ENCODE results near the gene YY1. TPM values are rescaled to one million over a fixed set of nuclear protein-coding genes. Genes with fewer than 3 reads are reported as not detected.
"Not testable (repeated sequence)": the region's sequence is repeated elsewhere in the genome, so short reads cannot be mapped to it uniquely, and the experiment has no call there.

Gene YY1
- total RNA-seq, 1 experiment from 2014 or later, result 73.3 TPM

DNA sequence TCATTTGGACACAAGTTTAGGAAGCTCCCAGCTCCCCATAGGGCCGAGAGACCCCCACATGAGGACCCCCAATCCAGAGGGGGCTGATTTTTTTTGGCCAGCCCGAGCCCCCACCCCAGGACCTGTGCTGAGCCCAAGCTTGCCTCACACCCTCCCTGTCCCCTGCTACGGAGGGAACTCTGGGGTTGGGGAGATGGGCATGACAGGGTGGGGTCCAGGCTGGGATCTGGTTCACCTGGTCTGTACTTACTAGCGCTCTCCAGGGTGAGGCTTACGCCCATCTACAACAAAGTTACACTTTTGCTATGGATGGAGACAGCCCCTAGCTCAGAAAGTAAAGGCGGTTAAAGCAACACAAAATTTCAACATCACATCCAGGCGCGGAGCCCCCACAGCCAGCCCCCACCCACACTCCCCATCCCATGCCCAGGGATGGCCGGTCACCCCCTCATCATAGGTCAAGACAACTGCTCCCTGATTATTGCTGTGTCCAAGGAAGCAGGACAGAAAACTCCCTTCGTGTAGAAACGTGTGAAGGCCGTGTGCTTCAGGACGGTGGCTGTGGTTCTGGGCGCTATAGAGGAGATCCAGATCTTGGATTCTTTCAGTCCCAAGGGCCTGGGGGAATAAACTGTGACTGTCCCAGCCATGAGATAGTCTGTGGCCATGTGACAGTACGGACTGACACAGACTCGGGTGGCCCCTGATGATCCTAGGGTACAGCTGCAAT lies 56.6 kb downstream of the YY1 start:
- POLR2A ChIA-PET, result interaction anchor here (0.6 to 2.0 kb wide), 2 partner anchors 9 to 13 kb away, joined by 3 to 5 read pairs; no protein-coding TSS in a partner anchor
- no peak overlapping the region for H3K27ac Mint-ChIP-seq (ENCODE audit: low read depth, unreplicated experiment)
- CTCF ChIA-PET, result interaction anchor here (0.7 to 2.9 kb wide), 6 partner anchors 9 to 352 kb away, joined by 3 to 30 read pairs (median 3); no protein-coding TSS in a partner anchor
- BruUV-seq (replicated peaks), result no TSS peak
- DNase-seq (ENCODE audit: unreplicated experiment), result no peak
- no peaks in the 10 kb centered on the region for H3K4me1 Mint-ChIP-seq (ENCODE audit: insufficient read depth, unreplicated experiment)
- TF ChIP-seq, protein P1, sequence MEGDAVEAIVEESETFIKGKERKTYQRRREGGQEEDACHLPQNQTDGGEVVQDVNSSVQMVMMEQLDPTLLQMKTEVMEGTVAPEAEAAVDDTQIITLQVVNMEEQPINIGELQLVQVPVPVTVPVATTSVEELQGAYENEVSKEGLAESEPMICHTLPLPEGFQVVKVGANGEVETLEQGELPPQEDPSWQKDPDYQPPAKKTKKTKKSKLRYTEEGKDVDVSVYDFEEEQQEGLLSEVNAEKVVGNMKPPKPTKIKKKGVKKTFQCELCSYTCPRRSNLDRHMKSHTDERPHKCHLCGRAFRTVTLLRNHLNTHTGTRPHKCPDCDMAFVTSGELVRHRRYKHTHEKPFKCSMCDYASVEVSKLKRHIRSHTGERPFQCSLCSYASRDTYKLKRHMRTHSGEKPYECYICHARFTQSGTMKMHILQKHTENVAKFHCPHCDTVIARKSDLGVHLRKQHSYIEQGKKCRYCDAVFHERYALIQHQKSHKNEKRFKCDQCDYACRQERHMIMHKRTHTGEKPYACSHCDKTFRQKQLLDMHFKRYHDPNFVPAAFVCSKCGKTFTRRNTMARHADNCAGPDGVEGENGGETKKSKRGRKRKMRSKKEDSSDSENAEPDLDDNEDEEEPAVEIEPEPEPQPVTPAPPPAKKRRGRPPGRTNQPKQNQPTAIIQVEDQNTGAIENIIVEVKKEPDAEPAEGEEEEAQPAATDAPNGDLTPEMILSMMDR (IDR thresholded peaks at IDR 0.05; ENCODE audit: unreplicated experiment), result no peak
- no peaks in the 10 kb centered on the region for H3K9me3 Mint-ChIP-seq (ENCODE audit: unreplicated experiment)
- H3K4me3 Mint-ChIP-seq (ENCODE audit: unreplicated experiment), result no peak overlapping the region
- no peaks in the 10 kb centered on the region for H3K36me3 Mint-ChIP-seq (ENCODE audit: insufficient read depth, unreplicated experiment)
- intact Hi-C loops (cut with micrococcal nuclease), result no loop called here
- no peaks in the 10 kb centered on the region for H3K27me3 Mint-ChIP-seq (ENCODE audit: insufficient read depth, unreplicated experiment)

GRCh38 chr14:100296106-100296651 lies 57.2 kb downstream of the YY1 start:
- Mint-ChIP-seq H3K27me3 (ENCODE audit: insufficient read depth, unreplicated experiment) (no peaks in the 10 kb centered on the region), H3K27ac (ENCODE audit: low read depth, unreplicated experiment) (peak overlapping the region; percentile 7), H3K36me3 (ENCODE audit: insufficient read depth, unreplicated experiment) (no peaks in the 10 kb centered on the region), H3K9me3 (ENCODE audit: unreplicated experiment) (no peaks in the 10 kb centered on the region), H3K4me3 (ENCODE audit: unreplicated experiment) (no peak overlapping the region), H3K4me1 (ENCODE audit: insufficient read depth, unreplicated experiment) (no peaks in the 10 kb centered on the region)
- no peak for DNase-seq (ENCODE audit: unreplicated experiment)
- intact Hi-C loops (cut with micrococcal nuclease), result no loop called here
- TF ChIP-seq, protein P1 (IDR thresholded peaks at IDR 0.05; ENCODE audit: unreplicated experiment), result no peak
- POLR2A ChIA-PET, result interaction anchor here (2.0 kb wide), 1 partner anchor 10 kb away, joined by 5 read pairs; no protein-coding TSS in a partner anchor
- no TSS peak for BruUV-seq (replicated peaks)
- CTCF ChIA-PET, result interaction anchor here (0.8 to 2.9 kb wide), 3 partner anchors 11 to 50 kb away, joined by 3 to 30 read pairs (median 4); no protein-coding TSS in a partner anchor

DNA sequence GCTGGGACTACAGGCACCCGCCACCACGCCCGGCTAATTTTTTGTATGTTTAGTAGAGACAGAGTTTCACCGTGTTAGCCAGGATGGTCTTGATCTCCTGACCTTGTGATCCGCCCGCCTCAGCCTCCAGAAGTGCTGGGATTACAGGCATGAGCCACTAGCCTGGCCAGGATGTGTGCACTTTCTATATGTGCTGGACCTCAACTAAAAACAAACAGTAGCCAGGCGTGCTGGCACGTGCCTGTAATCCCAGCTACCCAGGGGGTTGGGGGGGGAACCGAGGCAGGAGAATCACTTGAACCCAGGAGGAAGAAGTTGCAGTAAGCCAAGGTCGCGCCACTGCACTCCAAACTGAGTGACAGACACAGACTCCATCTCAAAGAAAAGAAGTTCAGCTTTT lies 57.8 kb downstream of the YY1 start:
- H3K36me3 Mint-ChIP-seq (ENCODE audit: insufficient read depth, unreplicated experiment); H3K9me3 Mint-ChIP-seq (ENCODE audit: unreplicated experiment); H3K27me3 Mint-ChIP-seq (ENCODE audit: insufficient read depth, unreplicated experiment); H3K4me3 Mint-ChIP-seq (ENCODE audit: unreplicated experiment); intact Hi-C loops (cut with micrococcal nuclease); DNase-seq (ENCODE audit: unreplicated experiment); H3K4me1 Mint-ChIP-seq (ENCODE audit: insufficient read depth, unreplicated experiment); BruUV-seq (replicated peaks): not testable (repeated sequence)
- ChIA-PET CTCF (interaction anchor here (1.3 to 2.9 kb wide), 3 partner anchors 11 to 81 kb away, joined by 3 to 30 read pairs (median 5); no protein-coding TSS in a partner anchor), POLR2A (interaction anchor here (2.0 kb wide), 1 partner anchor 10 kb away, joined by 5 read pairs; no protein-coding TSS in a partner anchor)
- peak overlapping the region; percentile 7 for H3K27ac Mint-ChIP-seq (ENCODE audit: low read depth, unreplicated experiment)

- ChIA-PET POLR2A (interaction anchor here (0.6 kb wide), 1 partner anchor 8 kb away, joined by 5 read pairs; the partner anchor contains the start of gene SLC25A29), CTCF (interaction anchor here (0.6 to 1.3 kb wide), 3 partner anchors 19 to 88 kb away, joined by 3 to 5 read pairs (median 5); no protein-coding TSS in a partner anchor)
- TF ChIP-seq, protein P1 (IDR thresholded peaks at IDR 0.05; ENCODE audit: unreplicated experiment), result no peak
- no peaks in the 10 kb centered on the region for H3K36me3 Mint-ChIP-seq (ENCODE audit: insufficient read depth, unreplicated experiment)
- intact Hi-C loops (cut with micrococcal nuclease), result no loop called here
- BruUV-seq (replicated peaks), result no TSS peak
- H3K4me1 Mint-ChIP-seq (ENCODE audit: insufficient read depth, unreplicated experiment), result peaks cover 3% of the 10 kb centered on the region
- H3K4me3 Mint-ChIP-seq (ENCODE audit: unreplicated experiment), result no peak overlapping the region
- H3K27me3 Mint-ChIP-seq (ENCODE audit: insufficient read depth, unreplicated experiment), result no peaks in the 10 kb centered on the region
- H3K27ac Mint-ChIP-seq (ENCODE audit: low read depth, unreplicated experiment), result no peak overlapping the region
- H3K9me3 Mint-ChIP-seq (ENCODE audit: unreplicated experiment), result no peaks in the 10 kb centered on the region
- no peak for DNase-seq (ENCODE audit: unreplicated experiment)
Observed at GRCh38 chr14:100297320-100298300, 58.7 kb downstream of the YY1 start.

Measured in MCF 10A (cell line).